GM06990 (cell line): ENCODE results near the gene TMEM92.

Experiments used
- DNase-seq: peaks from one replicate; pipeline ENCODE4 v3.0.0-alpha.2; 2011; ENCODE audit not compliant: insufficient read length; ENCODE audit errors: extremely low read depth
- H3K27me3 ChIP-seq: replicated peaks from 2 replicates; pipeline ENCODE4 v1.6.0; 2011; ENCODE audit warnings: low read length; ENCODE audit not compliant: control insufficient read depth, insufficient read depth
- H3K36me3 ChIP-seq: 2 replicates; pipeline ENCODE4 v1.5.1; 2011; ENCODE audit warnings: low read length; ENCODE audit not compliant: control insufficient read depth, insufficient read depth
- H3K4me3 ChIP-seq: replicated peaks from 2 replicates; pipeline ENCODE4 v1.5.1; 2011; ENCODE audit warnings: low read depth, mild to moderate bottlenecking, control low read depth, low read length
- CTCF ChIP-seq: IDR thresholded peaks from 2 replicates; pipeline ENCODE4 v1.5.1; 2011; ENCODE audit warnings: low read length, control low read depth, mild to moderate bottlenecking, inconsistent platforms; ENCODE audit not compliant: insufficient read depth, poor library complexity, severe bottlenecking

Gene TMEM92

GRCh38 chr17:50239937-50240336, 34.3 kb upstream of the TMEM92 start:
- H3K36me3 ChIP-seq: no peaks in the 10 kb centered on the region
- no peak for TF ChIP-seq CTCF
- no peak for DNase-seq
- H3K4me3 ChIP-seq: no peak overlapping the region
- no peaks in the 10 kb centered on the region; the same call in 1 of the 2 replicates for H3K27me3 ChIP-seq

GRCh38 chr17:50240851-50241250, 33.4 kb upstream of the TMEM92 start:
- Histone ChIP-seq H3K4me3 (no peak overlapping the region), H3K27me3 (no peaks in the 10 kb centered on the region; the same call in 1 of the 2 replicates), H3K36me3 (no peaks in the 10 kb centered on the region)
- DNase-seq: no peak
- no peak for TF ChIP-seq CTCF

- no peak overlapping the region for H3K4me3 ChIP-seq
- no peaks in the 10 kb centered on the region for H3K27me3 ChIP-seq
- no peak for TF ChIP-seq CTCF
- DNase-seq: no peak
- H3K36me3 ChIP-seq: no peaks in the 10 kb centered on the region
Measured at GRCh38 chr17:50241431-50241830, 32.8 kb upstream of the TMEM92 start.

- Histone ChIP-seq H3K27me3 (no peaks in the 10 kb centered on the region), H3K36me3 (no peaks in the 10 kb centered on the region), H3K4me3 (no peak overlapping the region)
- no peak for TF ChIP-seq CTCF
- no peak for DNase-seq
Measured at GRCh38 chr17:50244771-50245170, 29.5 kb upstream of the TMEM92 start.

- H3K4me3 ChIP-seq: no peak overlapping the region
- TF ChIP-seq CTCF: no peak
Measured at GRCh38 chr17:50248255-50248654, 26.0 kb upstream of the TMEM92 start.

GRCh38 chr17:50252781-50253180, 21.5 kb upstream of the TMEM92 start:
- H3K4me3 ChIP-seq: no peak overlapping the region

More at GRCh38 chr17:50248255-50248654, 26.0 kb upstream of the TMEM92 start:
- H3K36me3 ChIP-seq: no peaks in the 10 kb centered on the region
- no peak for DNase-seq
- H3K27me3 ChIP-seq: no peaks in the 10 kb centered on the region

More at GRCh38 chr17:50252781-50253180, 21.5 kb upstream of the TMEM92 start:
- no peak for TF ChIP-seq CTCF
- H3K27me3 ChIP-seq: no peaks in the 10 kb centered on the region; the same call in 1 of the 2 replicates
- H3K36me3 ChIP-seq: no peaks in the 10 kb centered on the region
- no peak for DNase-seq
